Measurements from ENCODE around the gene RPP30.

The RPP30 gene

GRCh38 chr10:90947030-90947960, 75.5 kb downstream of the RPP30 start:
- no peak for DNase-seq
